HCT116 (cell line): ENCODE measurements around the gene FBXL4.

Source experiments
- EZH2 ChIP-seq: fragments of 200-600 bp; sonication (generic); IDR thresholded peaks from 2 replicates; pipeline ENCODE4 v1.6.1; 2017; ENCODE audit warnings: antibody characterized with exemption, mixed run types
- TF ChIP-seq, protein P1 (sequence below), 3 experiments: fragments of 200-600 bp in 1 of 3; sonication (generic) in 1 of 3; IDR thresholded peaks in 2 of 3; conservative IDR thresholded peaks in 1 of 3; 2 replicates each; pipeline ENCODE4 v1.5.1; 2012 to 2017; ENCODE audit warnings: low read depth in 2 of 3, low read length in 2 of 3, antibody characterized with exemption in 1 of 3, borderline replicate concordance in 1 of 3, control low read depth in 1 of 3, mild to moderate bottlenecking in 1 of 3, mixed read lengths in 1 of 3, mixed run types in 1 of 3, moderate library complexity in 1 of 3; ENCODE audit not compliant: insufficient read depth in 1 of 3

GRCh38 chr6:98974309-98974708 lies 26.6 kb upstream of the FBXL4 start:
- TF ChIP-seq EZH2: no peak
- TF ChIP-seq, protein P1, sequence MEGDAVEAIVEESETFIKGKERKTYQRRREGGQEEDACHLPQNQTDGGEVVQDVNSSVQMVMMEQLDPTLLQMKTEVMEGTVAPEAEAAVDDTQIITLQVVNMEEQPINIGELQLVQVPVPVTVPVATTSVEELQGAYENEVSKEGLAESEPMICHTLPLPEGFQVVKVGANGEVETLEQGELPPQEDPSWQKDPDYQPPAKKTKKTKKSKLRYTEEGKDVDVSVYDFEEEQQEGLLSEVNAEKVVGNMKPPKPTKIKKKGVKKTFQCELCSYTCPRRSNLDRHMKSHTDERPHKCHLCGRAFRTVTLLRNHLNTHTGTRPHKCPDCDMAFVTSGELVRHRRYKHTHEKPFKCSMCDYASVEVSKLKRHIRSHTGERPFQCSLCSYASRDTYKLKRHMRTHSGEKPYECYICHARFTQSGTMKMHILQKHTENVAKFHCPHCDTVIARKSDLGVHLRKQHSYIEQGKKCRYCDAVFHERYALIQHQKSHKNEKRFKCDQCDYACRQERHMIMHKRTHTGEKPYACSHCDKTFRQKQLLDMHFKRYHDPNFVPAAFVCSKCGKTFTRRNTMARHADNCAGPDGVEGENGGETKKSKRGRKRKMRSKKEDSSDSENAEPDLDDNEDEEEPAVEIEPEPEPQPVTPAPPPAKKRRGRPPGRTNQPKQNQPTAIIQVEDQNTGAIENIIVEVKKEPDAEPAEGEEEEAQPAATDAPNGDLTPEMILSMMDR (IDR thresholded peaks at IDR 0.05 in 2 of 3, conservative IDR thresholded peaks at IDR 0.05 in 1 of 3; ENCODE audit: borderline replicate concordance in 1 of 3, insufficient read depth in 1 of 3, low read depth in 2 of 3, low read length in 2 of 3): no peak
